Dendritic cell treated with granulocyte-macrophage colony-stimulating factor and Interleukin-4, amounts not matched to agents 40 ng/mL and 50 ng/mL, for 4 days (primary cell): Measurements from ENCODE around the gene HMCN1.

Experiments
- H3K27ac Mint-ChIP-seq: one replicate; pipeline ENCODE4 v1.8.0; 2022; ENCODE audit warnings: mild to moderate bottlenecking, mixed read lengths
- H3K27me3 Mint-ChIP-seq: one replicate; pipeline ENCODE4 v1.8.0; 2022; ENCODE audit warnings: mild to moderate bottlenecking, mixed read lengths
- H3K36me3 Mint-ChIP-seq: one replicate; pipeline ENCODE4 v1.8.0; 2022; ENCODE audit warnings: low read depth, mixed read lengths
- H3K4me1 Mint-ChIP-seq: one replicate; pipeline ENCODE4 v1.8.0; 2022; ENCODE audit warnings: low read depth, mixed read lengths
- H3K4me3 Mint-ChIP-seq: one replicate; pipeline ENCODE4 v1.8.0; 2022; ENCODE audit warnings: mild to moderate bottlenecking, moderate library complexity, mixed read lengths
- H3K9me3 Mint-ChIP-seq: one replicate; pipeline ENCODE4 v1.8.0; 2022; ENCODE audit warnings: mixed read lengths
- intact Hi-C: fragments of 100-400 bp; cut with micrococcal nuclease; formaldehyde crosslinking; loops from one replicate; pipeline ENCODE4 v1.15.0; 2022

Gene HMCN1

DNA sequence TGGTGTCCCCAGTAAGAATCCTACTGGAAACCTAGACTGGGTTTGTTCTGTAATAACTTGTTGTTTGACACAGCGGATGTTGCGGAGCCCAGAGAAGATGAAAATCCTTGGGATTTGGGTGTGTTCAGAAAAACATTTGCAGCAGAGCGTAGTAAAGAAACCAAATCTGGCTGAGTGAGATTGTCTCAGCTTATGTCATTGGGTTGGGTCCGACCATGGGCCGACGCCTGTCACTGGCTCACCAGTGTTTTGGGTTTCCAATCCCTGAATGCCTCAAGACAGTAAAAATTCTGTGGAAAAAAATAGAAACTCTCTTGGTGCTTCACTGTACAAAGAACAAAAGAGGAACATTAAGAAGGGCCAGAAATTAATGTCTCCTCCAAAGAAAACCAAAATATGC, 494.6 kb downstream of the HMCN1 start:
- Mint-ChIP-seq H3K27ac (no peak overlapping the region), H3K27me3 (no peaks in the 10 kb centered on the region), H3K9me3 (peaks cover 11% of the 10 kb centered on the region), H3K4me3 (no peak overlapping the region), H3K36me3 (no peaks in the 10 kb centered on the region), H3K4me1 (no peaks in the 10 kb centered on the region)
- intact Hi-C loops: no loop called here

DNA sequence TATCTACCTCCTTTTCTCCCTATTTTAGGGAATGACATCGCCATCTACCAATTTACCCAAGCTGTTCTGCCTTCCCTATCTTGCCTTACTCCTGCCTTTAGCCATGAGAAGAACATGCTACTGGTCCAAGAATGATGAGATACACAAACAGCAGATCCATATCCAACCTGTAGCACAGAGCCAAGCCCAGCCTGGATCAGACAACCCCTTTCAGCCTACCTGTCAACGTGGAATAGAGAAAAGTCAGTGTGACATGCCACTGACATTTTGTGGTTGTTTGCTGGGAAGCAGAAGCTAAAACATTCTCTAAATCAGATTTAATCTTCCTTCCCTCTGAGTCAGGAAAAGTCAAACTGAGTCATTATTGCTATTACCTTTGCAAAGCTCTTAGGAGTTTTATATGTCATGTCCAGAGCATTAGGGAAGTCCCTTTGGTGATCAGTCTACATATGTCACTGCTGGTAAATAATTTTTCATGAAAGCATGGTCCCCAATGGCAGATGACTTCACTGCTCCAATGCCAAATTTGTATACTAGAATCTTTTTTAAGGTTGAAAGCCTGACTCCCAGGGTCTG, 497.8 kb downstream of the HMCN1 start:
- H3K4me1 Mint-ChIP-seq: no peaks in the 10 kb centered on the region
- intact Hi-C loops: no loop called here
- H3K9me3 Mint-ChIP-seq: peaks cover 11% of the 10 kb centered on the region
- no peaks in the 10 kb centered on the region for H3K27me3 Mint-ChIP-seq
- no peak overlapping the region for H3K4me3 Mint-ChIP-seq
- no peaks in the 10 kb centered on the region for H3K36me3 Mint-ChIP-seq
- H3K27ac Mint-ChIP-seq: no peak overlapping the region

GRCh38 chr1:186234976-186235686, 500.9 kb downstream of the HMCN1 start:
- no peak overlapping the region for H3K27ac Mint-ChIP-seq
- no peaks in the 10 kb centered on the region for H3K36me3 Mint-ChIP-seq
- no peaks in the 10 kb centered on the region for H3K9me3 Mint-ChIP-seq
- H3K27me3 Mint-ChIP-seq: no peaks in the 10 kb centered on the region
- intact Hi-C loops: no loop called here
- H3K4me1 Mint-ChIP-seq: no peaks in the 10 kb centered on the region
- no peak overlapping the region for H3K4me3 Mint-ChIP-seq

DNA sequence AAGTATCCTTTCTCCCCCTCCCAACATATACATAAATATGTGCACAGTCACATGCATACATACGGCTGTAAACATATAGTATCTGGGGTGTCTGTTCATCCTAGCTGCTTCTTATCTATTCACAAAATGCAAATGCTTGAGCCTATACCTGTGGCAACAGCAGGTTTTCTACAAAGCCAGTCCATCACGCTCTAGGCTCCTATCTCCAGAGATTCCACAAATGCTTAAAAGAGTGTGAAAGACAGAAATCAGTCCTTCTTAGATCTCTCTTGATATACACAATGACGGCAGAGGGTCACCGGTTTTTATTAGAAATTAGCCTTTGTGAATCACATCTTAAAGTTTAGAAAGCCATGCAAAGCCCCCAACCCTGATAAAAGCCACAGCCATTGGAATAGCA, 501.5 kb downstream of the HMCN1 start:
- no peaks in the 10 kb centered on the region for H3K27me3 Mint-ChIP-seq
- no peaks in the 10 kb centered on the region for H3K9me3 Mint-ChIP-seq
- intact Hi-C loops: no loop called here
- no peaks in the 10 kb centered on the region for H3K36me3 Mint-ChIP-seq
- no peak overlapping the region for H3K27ac Mint-ChIP-seq
- no peak overlapping the region for H3K4me3 Mint-ChIP-seq
- no peaks in the 10 kb centered on the region for H3K4me1 Mint-ChIP-seq

DNA sequence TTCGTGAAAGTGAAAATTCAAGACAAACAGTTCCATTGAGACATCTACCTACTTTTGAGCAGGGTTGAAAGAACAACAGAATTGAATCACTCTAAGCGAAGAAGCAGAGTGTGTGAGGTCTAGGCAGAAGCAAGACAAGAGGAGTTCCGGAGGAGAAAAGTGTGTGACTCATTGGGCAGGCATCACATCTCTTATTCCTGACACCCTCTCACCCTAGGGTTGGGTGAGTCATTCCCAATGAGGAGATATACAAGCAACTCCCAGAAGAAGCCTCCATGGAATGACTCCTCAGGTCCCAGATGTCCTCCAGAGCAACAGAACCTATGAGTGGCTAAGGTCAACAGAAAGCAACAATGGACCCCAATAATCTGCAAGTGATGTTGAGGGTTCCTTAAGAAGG, 502.7 kb downstream of the HMCN1 start:
- H3K4me3 Mint-ChIP-seq: no peak overlapping the region
- H3K27me3 Mint-ChIP-seq: no peaks in the 10 kb centered on the region
- no peaks in the 10 kb centered on the region for H3K36me3 Mint-ChIP-seq
- intact Hi-C loops: no loop called here
- no peaks in the 10 kb centered on the region for H3K9me3 Mint-ChIP-seq
- H3K27ac Mint-ChIP-seq: no peak overlapping the region
- H3K4me1 Mint-ChIP-seq: no peaks in the 10 kb centered on the region

DNA sequence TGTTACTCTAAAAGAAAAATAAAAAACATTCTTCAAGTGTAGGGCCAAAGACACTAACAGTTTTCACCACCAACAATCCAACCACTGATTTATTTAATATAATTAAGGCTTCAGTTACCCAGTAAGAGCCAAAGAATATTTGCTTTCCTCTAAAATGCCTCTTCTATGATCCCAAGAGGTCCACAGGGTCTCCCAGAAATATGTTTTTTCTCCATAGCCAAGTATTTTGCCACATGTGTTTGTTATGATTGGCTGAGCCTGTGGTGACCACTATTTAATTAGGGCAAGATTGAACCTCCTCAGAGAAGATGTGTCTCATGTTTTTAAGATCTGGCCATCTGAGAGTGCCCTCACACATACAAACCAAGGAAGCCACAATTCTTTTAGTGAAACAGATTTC, 505.0 kb downstream of the HMCN1 start:
- H3K27me3 Mint-ChIP-seq: no peaks in the 10 kb centered on the region
- H3K4me1 Mint-ChIP-seq: no peaks in the 10 kb centered on the region
- no peaks in the 10 kb centered on the region for H3K36me3 Mint-ChIP-seq
- no peak overlapping the region for H3K27ac Mint-ChIP-seq
- no peaks in the 10 kb centered on the region for H3K9me3 Mint-ChIP-seq
- H3K4me3 Mint-ChIP-seq: no peak overlapping the region
- intact Hi-C loops: no loop called here

DNA sequence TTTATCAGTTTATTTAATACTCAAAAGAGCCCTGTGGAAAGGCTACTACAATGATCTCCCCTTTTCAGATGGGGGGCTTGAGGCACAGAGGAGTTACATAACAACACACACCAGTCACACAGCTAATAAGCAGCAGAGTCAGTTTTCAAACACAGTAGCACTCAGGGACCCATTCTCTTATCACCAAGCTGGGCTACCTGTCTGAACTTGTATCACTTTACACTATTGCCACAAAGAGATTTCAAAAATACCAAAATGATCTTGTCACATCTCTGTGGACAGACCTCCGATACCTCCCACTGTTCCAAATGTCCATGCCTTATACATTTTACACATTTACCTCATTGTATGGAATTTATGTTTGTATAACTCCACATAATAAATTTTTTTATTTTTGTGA, 506.2 kb downstream of the HMCN1 start:
- intact Hi-C loops: no loop called here
- Mint-ChIP-seq H3K4me3 (no peak overlapping the region), H3K27me3 (no peaks in the 10 kb centered on the region), H3K36me3 (no peaks in the 10 kb centered on the region), H3K4me1 (no peaks in the 10 kb centered on the region), H3K27ac (no peak overlapping the region), H3K9me3 (no peaks in the 10 kb centered on the region)
